DMS 273 treated with DMSO at 0.1 percent for 48 hours (cell line): ENCODE results near the gene RAPSN.

Source experiments
- DNase-seq: peaks from one replicate; lab custom pipeline; 2025; lab: John Stamatoyannopoulos, UW

The RAPSN gene

GRCh38 chr11:47433157-47433556, 15.8 kb downstream of the RAPSN start:
- no peak for DNase-seq

GRCh38 chr11:47431356-47432083, 17.4 kb downstream of the RAPSN start:
- no peak for DNase-seq

- no peak for DNase-seq
Measured at GRCh38 chr11:47430524-47430923, 18.4 kb downstream of the RAPSN start.

GRCh38 chr11:47426062-47426956, 22.6 kb downstream of the RAPSN start, which contains the start of gene PSMC3:
TSS of gene PSMC3 (minus strand) at chr11:47426439. CDS start at chr11:47426279, 160 bp downstream.
- peak; percentile 88 for DNase-seq

DNA sequence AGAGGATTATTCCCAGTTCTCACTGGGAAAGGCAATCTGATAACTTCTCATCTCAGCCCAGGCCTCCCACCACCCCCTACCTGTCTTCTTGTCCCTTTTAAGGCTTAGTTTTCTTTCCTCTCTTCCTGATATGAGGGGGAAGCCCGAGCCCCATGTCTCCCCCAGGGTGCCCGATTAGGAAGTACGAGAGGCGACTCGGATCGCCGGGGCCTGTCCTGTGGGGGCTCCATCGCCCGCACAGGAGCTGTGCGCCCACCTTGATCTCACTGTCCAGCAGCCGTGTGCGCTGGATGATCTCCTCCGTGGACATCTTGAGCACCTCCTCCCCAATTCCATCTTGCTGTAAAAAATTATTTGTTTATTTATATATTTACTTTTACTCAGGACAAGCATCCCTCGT, 23.3 kb downstream of the RAPSN start:
- no peak for DNase-seq

- no peak for DNase-seq
Measured at GRCh38 chr11:47418454-47419259, 30.3 kb downstream of the RAPSN start.

GRCh38 chr11:47417712-47418111, 31.2 kb downstream of the RAPSN start:
- DNase-seq = no peak

GRCh38 chr11:47415949-47416472, 32.9 kb downstream of the RAPSN start:
- peak; percentile 22 for DNase-seq

GRCh38 chr11:47415091-47415854, 33.7 kb downstream of the RAPSN start:
- DNase-seq = no peak

DNA sequence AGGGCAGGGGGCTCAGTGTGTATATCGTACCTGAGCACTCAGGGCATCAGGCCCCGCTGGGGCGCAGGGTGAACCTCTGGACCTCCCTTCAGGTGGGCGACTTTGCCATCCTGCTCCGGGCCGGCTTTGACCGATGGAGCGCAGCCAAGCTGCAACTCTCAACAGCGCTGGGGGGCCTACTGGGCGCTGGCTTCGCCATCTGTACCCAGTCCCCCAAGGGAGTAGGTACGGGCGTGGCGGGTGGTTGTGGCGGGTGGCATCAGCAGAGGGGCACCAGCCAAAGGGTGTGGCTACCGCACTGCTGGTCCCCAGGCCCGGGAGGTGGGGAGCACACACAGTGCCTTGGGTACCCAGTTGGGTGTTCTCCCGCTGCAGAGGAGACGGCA, 34.3 kb downstream of the RAPSN start:
- no peak for DNase-seq

DNA sequence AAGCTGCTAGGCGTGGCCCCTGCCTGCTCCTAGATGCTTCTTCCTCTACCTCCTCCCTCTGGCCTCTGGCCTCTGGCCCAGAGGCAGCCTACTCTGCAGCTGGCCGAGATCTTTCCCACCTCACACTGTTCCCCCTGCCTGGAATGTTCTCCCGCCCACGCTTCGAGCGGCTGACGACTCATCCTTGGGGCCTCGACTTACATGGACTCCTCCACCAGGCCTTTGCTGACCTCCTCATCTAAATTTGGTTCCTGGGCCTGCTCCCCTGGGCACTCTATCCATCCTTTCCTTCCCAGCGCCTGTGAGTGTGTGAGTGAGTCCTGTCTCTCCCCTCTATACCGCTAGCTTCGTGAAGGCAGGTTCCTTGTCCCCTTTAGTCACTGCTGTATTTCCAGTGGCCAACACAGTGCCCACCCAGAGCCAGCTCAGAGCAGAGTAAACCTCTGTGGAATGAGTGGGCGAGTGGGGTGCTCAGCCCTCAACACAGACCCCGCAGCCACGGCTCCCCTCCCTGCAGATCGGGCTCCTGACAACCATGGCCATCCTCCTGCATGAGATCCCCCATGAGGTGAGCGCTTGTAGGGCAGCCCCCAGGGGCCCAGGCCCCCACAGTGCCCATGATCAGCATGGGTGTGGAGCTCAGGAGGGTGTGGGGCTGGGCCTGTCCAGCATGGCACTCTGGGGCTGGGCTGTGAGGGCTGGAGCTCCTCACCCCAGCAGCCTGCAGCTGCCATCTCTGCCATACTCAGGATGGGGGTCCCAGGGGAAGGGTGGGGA, 34.8 kb downstream of the RAPSN start:
- no peak for DNase-seq

DNA sequence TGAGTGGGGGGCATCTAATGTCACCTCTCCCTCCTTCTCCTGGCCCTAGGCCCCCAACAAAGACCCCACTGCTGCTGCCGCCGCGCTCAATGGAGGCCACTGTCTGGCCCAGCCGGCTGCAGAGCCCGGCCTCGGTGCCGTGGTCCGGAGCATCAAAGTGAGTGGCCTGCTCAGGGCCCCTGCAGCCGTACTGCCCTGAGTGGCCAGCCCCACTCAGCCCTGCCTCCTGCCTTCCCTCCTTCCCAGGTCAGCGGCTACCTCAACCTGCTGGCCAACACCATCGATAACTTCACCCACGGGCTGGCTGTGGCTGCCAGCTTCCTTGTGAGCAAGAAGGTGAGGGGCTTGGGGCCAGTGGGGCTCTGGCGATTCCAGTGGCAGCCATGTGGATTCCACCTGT, 35.6 kb downstream of the RAPSN start:
- no peak for DNase-seq

DNA sequence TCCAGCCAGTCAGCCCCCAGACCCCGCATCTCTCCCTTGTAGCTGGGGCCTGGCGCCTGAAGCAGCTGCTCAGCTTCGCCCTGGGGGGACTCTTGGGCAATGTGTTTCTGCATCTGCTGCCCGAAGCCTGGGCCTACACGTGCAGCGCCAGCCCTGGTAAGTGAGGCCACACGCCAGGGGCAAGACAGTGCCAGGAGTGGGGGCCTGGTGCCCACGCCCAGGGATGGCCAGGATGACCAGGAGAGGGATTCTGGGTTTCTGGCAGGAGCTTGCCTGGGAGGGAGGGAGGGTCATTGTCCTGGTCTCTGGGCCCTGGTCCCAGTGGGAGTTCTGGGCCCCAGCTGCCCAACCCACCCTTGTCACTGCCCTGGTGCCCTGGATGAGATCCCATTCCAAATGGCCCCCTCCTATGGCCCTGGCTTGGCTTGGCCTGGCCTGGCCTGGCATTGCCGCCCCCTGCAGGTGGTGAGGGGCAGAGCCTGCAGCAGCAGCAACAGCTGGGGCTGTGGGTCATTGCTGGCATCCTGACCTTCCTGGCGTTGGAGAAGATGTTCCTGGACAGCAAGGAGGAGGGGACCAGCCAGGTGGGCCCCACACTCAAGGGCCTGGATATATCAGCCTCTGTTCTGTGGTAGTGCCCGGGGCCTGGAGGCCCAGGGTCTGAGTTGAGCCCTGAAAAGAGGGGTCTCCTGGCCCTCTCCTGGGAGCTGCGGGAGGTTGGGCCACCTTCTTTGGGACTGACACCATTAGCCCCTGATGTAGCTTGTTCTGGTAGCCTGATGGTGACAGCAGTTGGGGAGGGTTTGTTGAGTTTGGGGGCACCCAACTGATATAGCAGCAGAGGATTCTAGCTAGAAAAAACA, 36.8 kb downstream of the RAPSN start:
- no peak for DNase-seq

DNA sequence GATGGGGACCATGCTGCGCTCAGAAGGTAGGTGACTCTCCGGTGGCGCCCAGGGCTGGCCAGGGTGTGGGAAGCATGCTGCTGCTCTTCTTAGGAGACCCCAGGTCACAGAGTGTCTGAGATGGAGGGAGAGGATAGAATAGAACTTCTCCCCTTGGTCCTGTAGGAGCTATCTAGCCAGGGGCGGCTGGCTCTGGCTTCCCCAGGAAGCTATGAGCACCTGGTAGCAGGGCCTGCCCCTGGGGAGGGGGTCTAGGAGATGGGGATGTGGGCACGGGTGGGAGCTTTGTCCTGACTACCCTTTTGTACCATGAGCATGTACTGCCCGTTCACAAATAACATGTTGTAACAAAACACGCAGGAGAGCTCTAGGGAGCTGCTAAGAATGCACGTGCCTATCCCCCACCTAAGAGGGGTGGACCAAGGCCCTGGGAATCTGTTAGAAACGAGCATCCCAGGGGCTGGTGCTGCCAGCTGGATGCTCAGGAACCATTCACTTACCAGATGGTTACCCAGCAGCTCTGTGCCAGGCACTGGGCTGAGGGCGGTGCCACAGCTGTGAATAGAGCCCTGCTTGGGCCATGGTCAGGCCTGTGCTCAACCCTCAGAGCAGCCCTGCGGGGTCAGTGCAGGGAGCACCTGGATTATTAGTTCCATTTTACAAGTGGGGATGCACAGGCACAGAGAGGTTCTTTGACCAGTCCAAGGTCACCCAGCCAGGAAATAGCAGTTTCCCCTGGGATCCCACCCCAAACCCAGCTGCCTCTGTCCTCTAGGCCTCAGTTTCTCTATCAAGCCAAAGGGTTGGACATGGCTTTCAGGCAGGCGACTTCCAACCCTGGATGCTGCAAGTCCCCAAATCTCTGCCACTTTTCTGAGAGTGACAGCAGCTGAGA, 38.3 kb downstream of the RAPSN start:
- DNase-seq = no peak

- DNase-seq = no peak
Measured at GRCh38 chr11:47409440-47410369, 39.2 kb downstream of the RAPSN start.

DNA sequence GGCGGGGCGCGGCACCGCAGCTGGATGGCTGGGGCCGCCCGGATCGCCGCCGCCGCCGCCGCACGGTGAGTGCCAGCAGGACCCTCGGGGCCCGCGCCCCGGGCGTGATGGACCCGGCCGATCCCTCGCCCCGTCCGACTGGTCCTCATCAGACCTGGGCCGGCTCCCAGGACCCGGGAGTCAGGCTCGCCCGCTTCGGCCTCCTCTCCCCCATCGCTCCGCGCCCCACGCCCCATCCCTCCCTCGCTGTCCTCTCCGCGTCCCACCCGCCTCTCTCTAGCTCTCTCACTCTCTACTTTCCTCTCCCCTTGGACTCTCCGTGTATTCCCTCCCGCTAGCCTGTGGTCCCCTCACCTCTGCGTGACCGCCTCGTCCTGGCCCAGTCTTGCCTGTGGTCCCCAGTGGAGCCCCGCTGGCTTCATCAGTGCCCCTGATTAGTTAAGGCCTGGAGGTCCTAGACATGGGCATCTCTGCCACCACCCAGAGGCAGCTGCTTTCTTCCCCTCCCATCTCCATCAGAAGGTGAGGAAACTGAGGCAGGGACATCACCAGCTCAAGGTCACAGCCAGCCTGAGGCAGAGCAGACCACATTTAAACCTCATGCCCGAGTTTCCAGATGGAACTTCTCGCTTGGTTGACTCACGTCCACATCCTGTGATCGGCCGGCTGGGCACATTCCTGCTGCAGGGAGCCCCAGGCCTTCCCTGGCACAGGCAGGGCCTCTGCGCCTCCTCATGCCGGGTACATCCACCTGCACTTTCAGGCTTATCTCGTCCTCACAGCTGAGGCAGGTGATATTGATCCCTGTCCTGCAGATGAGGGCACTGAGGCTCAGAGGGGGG, 40.1 kb downstream of the RAPSN start:
- DNase-seq = no peak
